Left forelimb (tissue), 1 donor: ENCODE results near the gene SHISA2.
"Not testable (repeated sequence)": the region's sequence is repeated elsewhere in the genome, so short reads cannot be mapped to it uniquely, and the experiment has no call there.

Experiments used
- DNase-seq: peaks from one replicate; pipeline ENCODE4 v3.0.0-alpha.2; 2018; ENCODE audit warnings: low spot score

Gene SHISA2

DNA sequence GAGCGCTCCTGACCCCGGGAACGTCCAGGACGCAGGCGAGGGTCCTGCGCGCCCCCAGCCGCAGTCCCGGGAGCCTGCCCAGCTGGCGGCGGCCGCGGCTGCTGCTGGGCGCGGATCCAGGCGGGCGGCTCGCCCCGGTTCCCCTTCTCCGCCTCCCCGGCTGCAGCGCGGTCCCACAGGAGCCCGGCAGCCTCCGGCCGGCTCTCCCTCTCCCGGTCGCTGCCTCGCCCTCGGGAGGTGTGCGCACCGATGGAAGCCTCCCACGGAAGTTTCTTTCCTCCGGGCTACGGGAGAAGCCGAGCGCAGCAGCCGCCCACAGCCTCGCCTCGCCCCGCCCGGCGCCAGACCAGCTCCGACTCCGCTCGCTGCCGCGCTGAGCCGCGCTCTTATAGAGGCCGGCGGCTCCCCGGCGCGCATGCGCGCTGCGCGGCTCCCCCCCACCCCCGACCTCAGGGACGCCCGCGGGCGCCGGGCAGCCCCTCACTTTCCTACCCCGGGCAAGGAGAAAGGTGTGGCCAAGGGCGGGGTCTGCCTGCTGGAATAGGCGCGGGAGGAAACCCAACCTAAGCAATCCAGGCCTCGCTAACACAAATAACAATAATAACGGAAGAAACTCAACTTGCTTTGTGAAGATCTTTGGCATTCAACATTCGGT lies at the start of gene SHISA2:
TSS of gene SHISA2 (minus strand) at position 360 of the 655 bp plus-strand sequence. CDS start 1,041 bp downstream, outside the sequence.
- peak; percentile 87 for DNase-seq

DNA sequence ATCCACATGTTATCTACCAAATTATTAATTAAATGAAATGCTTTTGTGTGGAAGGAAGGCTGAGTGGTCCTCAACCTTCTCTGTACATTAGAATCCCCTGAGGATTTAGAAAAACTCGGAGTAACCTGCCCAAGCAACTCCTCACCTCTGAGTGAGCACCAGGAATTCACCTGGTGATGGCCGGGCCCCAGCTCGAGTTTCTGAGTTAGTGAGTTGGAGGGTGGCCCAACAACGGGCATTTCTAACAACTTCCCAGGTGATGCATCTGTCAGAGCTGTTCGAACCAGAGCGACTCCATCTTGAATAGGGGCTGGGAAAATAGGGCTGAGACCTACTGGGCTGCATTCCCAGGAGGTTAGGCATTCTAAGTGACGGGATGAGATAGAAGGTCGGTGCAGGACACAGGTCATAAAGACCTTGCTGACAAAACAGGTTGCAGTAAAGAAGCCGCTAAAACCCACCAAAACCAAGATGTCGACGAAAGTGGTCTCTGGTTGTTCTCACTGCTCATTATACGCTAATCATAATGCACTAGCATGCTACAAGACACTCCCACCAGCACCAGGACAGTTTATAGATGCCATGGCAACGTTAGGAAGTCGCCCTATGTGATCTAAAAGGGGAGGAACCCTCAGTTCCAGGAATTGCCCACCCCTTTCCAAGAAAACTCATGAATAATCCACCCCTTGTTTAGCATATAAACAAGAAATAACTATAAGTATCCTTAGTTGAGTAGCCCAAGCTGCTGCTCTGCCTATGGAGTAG lies 44.2 kb upstream of the SHISA2 start:
- DNase-seq, result no peak

DNA sequence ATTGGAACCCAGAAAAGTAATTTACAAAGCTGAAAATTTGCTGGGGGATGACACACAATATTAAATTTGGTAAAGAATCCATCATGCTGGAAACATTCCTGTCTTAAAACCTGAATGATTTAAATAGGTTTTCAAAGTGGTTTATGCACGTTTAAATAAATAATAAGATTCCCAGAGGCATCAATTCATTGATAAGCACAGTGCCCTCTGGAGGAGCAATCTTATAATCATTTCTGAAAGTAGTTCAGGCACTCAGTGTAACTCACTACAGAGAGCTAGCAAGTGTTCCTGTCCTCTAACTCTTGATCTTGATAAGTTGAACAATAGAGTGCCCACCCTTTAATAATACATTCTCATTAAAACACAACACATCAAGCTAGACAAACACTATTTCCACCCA lies 43.5 kb upstream of the SHISA2 start:
- no peak for DNase-seq

DNA sequence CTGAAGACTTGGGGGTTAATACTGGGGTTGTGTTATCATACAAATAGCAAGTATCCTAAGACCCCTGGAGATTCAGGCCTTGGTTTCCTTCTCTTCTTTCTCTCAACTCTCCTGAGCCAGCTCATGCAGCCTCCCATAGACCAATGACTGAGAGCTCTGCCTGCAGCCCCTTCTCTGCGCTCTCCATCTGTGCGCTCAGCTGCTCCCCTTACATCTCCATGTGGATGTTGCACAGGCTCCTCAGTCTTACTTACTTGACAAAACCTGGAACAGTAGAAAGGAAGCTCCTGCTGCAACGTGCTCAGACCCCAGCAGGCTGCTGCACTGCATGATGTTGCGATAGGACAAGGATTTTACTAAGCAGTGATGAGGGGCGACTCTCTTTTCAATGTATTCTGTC lies 25.0 kb upstream of the SHISA2 start:
- DNase-seq, result not testable (repeated sequence)

DNA sequence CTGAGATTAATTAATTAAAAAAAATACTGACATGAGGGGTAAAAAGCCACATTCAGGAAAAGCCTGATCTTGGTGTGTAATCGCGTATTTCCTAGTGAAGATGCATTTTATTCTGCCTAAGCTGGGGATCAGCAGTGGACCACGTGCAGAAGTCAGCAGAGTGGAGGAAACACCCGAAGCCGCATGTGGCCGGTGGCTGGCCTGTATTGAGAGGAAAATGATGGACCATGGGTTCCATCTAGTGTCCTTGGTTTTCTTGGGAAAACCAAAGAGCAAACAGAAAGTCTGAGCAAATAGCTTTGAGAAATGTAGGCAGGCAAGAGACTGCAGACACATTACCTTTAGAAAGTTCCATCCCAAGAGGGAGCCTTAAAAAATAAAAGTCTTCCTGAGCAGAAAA lies 23.7 kb upstream of the SHISA2 start:
- no peak for DNase-seq

DNA sequence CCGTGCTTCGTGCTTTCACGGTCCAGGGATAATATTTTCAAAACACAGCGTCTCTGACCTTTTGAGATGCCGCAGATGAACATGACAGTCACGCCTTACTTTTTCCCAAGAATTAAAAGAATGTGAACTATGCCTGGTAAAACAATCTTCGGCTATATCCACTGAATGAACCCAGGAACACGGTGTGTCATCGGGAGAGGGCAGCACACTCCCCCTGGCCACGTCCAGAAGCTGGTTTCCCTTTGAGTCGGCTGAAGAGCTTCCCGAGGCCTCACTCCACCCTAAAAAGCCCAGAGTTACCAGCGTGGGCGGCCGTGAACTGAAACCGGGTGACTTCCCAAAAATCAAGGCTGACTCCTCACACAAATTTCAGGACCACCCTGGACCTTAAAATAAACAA lies 22.9 kb upstream of the SHISA2 start:
- DNase-seq, result no peak

DNA sequence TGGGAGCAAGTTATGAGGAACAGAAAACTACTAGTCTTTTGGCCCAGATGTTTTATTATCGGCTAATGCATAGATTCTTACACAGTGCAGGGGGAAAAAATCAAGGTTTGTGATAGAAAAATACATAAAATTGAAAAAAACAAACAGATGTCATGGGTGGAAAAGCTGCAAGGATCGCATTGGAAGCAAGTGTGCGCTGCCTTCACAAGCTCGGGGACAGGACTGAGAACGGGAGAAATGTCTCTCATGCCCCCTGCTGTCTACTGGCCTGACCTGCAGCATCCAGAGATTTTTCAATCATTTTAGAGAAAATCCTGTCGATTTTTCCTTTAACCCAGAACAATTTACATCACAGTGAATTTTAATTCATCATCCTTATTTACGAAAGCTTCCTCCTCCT lies 20.5 kb upstream of the SHISA2 start:
- not testable (repeated sequence) for DNase-seq

DNA sequence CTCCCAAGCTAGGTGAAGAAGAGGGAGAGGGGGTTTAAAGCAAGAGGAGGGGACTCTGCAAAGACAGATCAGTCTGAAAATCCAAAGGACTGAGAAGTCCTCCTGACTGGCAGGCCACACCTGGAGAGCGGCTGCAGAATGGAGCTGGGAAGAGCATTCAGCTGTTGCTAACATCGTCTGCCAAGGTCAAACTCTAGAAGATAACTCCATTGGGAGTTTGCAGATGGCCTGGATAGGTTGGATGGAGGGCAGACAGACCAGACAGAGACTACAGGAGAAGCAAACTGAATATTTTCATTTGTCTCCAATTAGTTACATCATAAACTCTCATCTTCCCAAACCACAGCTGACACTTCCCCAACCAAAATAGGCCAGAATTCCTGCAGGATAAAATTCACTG lies 19.9 kb upstream of the SHISA2 start:
- DNase-seq, result no peak

DNA sequence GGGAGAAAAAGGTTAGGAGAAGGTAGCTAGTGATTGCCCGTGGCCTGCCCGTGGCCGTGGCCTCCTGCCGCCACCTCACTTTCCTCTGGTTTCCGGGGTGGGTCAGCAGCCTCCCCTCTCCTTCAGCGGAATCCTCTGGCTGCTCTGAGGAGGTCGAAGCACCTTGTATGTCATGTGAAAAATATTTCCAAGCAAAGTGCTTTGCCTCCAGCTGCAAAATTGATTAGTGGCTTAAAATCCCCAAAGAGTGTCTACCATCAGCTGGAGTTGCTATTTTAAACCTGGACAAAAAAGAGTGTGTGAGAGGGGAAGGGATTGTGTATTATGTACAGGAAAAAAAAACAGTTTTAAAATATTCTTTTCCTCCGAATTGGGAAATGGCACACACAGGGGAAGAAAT lies 17.8 kb upstream of the SHISA2 start:
- not testable (repeated sequence) for DNase-seq

DNA sequence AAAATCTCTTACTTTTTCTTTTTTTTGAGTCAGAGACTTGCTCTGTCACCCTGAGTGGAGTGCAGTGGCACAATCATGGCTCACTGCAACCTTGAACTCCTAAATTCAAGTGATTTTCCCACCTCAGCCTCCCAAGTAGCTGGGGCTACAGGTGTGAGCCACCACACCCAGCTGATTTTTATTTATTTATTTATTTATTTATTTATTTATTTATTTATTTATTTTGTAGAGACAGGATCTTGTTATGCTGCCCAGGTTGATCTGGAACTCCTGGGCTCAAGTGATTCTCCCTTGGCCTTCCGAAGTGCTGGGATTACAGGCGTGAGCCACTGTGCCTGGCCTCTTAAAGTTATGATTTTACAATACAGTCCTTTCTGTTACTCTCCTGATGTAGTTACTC lies 16.6 kb upstream of the SHISA2 start:
- not testable (repeated sequence) for DNase-seq

DNA sequence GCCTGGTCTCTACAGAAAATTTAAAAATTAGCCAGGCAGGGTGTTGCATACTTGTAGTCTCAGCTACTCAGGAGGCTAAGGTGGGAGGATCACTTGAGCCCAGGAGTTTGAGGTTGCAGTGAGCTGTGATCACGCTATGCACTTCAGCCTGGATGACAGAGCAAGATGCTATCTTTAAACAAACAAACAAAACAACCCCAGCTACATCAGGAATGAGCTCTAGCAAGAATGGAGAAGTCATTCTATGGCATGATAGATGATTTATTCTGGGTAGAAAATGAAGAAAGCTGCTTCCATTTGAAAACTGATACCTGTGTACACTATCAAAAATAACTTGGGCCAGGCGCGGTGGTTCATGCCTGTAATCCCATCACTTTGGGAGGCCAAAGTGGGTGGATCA lies 15.8 kb upstream of the SHISA2 start:
- no peak for DNase-seq

DNA sequence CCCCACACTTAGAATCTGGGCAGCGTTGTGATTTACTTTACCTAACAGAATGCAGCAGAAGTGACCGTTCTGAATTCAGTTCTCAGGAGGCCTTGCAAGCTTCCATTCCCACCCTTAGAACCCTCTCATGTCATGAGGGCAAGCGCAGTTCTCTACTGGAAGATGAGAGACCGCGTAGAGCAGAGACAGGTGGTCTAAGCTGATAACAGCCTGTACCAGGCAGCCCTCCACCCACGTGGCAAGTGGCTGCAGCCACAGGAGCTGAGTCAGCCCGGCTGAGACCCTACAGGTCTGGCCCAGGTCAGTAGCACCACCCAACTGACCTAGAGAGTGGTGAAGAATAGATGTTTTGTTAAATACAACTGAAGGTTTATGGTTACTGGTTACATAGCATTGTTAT lies 14.7 kb upstream of the SHISA2 start:
- DNase-seq, result not testable (repeated sequence)

DNA sequence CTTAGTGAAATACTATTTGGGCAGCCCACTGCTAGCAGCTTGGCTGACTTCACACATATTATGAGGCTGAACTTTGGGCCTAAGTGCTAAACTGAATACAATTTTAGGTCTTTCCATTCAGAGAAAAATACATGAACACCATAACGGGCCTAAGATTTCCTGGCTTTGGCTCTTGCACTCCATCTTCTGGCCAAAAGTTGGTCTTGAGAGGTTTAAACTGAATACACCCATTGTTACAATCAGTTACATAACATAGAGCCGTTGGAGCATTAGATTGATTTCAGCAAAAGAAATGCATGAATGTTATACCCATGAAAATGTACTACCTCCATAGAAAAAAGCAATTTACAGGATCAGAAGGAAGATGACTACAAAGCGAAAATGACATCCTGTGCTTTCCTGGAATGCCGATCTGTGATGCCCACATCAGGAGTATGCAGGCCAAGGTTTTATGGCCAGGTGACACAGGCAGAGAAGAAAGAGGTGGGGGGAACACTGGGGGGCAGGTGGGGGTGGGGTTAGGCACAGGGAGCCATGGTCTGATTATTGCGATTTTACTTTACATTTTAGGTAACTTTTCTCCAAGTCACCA lies 11.1 kb upstream of the SHISA2 start:
- no peak for DNase-seq

DNA sequence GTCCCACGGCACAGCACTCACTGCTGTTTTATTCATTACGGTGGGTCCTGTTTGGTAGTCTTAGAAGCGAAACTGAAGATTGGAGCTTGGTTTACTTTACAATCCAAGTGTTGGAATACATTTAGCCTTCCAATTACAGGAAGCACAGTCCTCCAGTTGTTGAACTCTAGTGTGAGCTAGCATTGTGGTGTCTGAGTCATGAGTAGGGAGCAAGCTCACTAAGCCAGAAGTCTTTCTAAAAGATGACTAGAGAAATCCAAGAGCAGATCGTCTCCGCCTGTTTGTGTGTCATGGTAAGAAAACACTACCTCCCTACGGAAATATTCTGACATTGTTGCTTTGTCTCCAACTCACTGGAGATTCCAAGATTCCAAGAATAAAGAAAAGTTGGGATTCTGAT lies 10.1 kb upstream of the SHISA2 start:
- no peak for DNase-seq

DNA sequence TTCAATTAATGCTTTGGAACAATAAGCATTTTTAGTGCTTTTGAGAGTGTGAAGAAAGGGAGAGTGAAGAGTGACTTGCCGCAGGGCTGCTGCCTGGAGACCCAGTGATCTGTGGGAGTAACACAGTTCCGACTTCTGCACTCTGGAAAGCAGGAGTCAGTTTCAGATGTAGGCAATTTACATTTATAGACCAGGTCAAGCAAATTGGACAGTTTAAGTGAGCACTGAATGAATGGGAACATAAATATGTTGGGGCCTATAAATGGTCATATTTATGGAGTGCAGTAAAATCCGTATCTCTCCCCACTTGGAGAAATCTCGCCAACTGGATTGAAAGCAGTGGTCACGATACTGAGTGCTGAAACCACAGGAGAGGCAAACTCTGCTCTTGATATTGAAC lies 9.4 kb upstream of the SHISA2 start:
- DNase-seq, result no peak

DNA sequence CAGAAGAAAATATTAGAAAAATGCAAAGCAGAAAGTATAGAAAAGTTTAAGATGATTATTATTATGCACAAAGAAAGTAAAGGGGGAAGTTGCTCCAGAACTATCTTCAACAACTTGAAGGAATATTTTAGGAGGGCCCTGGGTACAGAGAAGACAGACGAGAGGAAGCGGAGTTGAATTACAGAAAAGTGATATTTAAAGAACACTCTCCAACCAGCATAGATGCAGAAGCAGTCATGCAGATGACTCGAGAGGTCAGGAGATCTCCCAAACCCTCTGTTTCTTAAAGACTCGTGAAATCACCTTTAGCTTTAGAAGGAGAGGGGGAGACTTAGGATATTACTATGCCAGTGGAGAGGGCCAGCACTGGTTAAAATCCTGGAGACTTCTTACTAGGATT lies 8.5 kb upstream of the SHISA2 start:
- no peak for DNase-seq

DNA sequence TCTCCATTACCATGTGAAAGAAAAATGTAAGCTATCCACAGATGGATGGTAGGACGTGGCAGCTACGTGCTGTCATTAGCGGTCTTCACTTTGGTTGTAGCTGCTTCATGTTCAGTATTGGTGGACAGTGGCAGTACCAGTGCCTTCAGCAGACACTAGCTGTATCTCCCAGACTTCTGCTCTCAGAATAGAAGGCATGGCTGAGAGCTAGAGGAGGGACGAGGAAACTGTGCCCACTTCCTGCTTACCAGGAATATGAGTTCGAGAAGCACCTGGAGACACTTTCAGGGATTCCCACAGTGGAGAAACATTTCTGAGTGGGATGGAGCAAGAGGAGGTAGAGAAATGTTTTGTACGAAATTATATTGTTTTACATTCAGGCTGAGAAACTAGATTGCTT lies 6.9 kb upstream of the SHISA2 start:
- DNase-seq, result no peak

DNA sequence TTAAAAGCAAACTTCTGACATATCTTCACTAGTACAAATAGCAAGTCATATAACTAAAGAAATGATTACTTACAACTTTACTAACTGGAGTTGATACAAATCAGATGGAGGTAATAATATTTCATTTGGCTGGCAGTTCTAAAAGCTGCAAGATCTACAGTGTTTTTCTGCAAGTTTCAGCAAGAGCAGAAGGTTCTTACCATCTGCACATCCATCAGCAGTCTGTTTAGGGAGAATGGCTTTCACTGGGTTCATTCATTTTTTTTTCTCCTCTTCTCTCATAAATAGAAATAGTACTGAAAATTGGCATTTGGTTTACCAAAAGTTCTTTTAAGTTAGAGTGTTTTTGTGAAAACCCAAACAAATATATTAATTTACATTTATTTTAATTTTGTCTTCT lies 3.1 kb upstream of the SHISA2 start:
- DNase-seq, result no peak

DNA sequence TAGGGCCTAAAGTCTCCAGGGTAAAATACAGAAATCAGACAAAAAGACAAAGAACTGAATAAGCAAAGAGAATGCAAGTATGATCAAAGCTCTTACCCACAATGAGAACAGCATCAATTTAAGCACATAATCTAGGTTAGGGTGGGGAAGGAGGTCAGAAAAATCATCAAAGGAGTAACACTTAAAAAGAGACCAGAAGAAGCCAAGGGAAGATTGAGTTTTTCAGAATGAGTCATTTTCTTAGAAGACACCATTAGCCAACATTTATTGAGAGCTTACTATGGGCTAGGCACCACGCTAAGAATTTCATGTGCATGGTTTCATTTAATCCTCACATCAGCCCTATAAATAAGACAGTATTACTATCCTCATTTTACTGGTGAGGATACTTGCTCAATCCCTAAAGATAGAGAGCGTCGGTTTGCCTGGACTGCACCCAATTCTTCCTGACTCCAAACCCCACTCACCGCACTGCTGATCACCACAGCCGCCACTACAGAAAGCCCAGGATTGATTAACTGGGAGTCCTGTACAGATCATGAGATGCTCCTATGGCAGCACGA lies 1.7 kb upstream of the SHISA2 start:
- no peak for DNase-seq

DNA sequence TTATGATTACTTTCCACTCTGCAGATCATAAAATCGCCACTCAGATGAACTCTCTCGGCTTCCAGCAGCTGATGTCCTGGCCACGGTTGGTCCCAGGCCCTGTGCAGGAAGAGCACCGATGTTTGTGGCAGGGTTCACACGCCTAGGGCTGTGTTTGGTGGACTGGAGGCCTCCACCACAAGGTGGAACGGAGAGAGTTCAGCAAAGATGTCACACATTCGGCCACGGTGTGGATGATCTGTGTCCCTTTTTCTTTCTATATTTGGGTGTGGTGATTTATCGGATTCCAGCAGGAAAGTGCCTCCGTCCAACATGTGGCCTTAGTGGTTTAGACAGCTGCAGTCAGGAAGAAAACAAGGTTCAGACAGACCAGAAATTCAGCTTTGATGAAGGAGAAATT lies 521 bp upstream of the SHISA2 start:
- peak; percentile 69 for DNase-seq

DNA sequence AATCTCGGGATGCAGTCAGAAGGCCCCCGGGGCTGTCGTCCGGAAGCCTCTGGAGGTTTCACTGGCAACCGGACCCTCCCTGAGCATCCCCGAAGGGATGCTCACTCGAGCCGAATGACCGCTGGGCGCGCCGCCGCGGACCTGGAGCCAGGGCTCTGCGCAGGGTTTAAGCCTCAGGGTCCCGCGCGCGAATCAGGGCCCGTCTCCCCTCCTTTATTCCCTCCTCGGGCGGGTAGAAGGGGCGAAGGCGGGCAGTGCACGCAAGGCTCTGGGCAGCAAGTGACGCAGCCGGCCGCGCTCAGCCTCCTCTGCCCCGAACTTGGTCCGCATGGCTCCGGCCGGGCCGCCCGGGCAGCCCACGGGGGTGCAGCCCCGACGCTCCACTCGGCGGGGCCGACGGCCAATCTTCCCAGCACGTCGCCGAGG lies 572 bp downstream of the SHISA2 start:
- DNase-seq, result peak; percentile 70

DNA sequence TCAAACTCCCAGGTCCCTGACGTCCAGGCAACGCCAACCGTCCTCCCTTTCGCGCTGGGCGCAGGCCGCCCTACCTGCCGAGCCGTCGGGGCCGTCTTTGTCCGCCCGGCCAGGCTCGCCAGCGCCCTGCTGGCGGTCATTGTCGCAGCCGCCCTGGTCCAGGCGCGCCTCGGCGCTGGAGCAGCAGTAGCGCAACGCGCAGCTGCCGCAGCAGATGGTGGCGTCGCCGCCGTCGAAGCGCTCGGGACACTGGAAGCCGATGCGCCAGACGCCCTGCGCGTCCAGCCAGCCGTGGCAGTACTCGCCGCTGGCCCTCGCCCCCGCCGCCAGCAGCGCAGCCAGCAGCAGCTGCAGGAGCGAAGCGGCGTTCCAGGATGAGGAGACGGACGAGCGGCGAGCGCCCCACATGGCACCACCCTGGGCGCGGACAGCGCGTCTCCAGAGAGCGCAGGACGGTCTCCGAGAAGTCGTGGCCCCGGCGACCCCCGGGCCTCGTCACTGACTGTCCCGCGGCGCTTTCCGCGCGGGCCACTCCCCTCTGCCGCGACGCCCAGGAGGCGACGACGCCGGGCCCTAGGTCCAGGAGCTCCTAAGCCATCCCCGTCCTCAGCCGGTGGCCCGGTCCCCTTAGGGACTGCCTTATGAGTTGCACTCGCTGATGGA lies 1.1 kb downstream of the SHISA2 start:
- peak; percentile 81 for DNase-seq
